Measurements from ENCODE around the gene PDXK. TPM values are rescaled to one million over a fixed set of nuclear protein-coding genes. Genes with fewer than 3 reads are reported as not detected.

PDXK gene
- total RNA-seq, 1 donor from 2014 or later: 22.4 TPM

- DNase-seq (ENCODE audit: low spot score in 2 of 2) (no peak), FAIRE-seq (no peak)
These were observed 20.9 kb downstream of the PDXK start for GRCh38 chr21:43739621-43740435.

DNA sequence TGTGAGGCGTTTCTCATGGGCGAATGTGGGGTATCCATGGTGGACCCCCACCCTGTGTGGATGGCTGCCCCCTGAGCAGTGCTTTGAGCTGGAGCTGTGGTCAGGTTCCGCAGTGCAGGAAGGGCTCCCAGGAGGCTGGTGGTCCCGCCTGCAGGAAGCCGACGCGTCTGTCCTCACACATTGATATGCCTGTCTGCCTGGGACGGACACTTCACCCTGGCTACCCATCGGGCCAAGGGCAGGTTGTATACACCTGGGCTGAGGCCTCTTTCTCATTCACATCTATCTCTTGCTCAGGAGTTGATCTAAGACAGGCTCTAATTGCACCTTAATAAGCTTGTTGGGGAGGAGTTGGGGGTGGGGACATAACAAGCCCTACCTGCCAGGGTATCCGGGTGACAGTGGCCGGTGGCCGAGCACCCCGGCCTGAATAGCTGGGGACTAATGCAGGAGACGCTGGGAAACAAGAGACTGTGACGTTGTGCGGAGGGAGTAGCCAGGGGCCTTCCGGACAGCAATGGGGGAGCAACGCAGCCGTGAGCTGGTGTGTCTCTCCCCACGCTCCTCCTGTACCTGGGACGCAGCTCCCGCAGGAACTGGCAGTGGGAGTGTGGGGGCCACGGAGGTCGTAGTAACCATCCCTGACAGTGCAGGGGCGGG is 21.7 kb downstream of the PDXK start:
- no peak for FAIRE-seq
- DNase-seq (ENCODE audit: low spot score in 2 of 2): peak; percentile 67 to 82

DNA sequence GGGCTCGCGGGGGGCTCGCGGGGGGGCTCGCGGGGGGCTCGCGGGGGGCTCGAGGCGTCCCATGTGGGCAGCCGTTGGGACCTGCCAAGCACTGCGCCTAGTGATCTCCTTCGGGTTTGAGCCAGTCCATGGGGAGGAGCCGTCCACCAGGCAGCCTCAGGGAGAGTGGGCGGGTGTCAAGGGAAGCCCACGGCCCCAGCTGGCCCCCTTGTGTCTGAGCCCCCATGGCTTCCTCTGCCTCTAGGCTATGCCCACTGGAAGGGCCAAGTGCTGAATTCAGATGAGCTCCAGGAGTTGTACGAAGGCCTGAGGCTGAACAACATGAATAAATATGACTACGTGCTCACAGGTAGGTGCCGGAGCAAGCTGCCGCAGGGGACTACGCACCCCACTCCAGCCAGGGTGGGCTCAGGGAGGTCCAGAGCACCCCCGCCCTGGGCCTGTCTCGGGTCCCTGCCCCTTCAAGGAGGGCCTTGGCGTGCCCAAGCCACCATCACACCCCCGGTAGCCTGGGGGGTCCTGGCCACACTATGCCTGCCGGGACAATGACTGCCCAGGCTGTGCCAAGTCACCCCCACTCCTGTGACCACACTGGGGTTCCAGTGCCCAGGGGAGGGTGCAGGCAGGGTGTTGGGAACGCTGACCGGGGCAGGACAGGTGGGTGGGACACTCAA is 22.6 kb downstream of the PDXK start:
- no peak for FAIRE-seq
- no peak for DNase-seq (ENCODE audit: low spot score in 2 of 2)

- no peak for DNase-seq (ENCODE audit: low spot score in 2 of 2)
- FAIRE-seq: no peak
These were observed 25.0 kb downstream of the PDXK start for GRCh38 chr21:43743947-43744346.

- DNase-seq (ENCODE audit: low spot score in 2 of 2) (no peak), FAIRE-seq (no peak)
These were observed 25.8 kb downstream of the PDXK start for GRCh38 chr21:43744725-43745124.

DNA sequence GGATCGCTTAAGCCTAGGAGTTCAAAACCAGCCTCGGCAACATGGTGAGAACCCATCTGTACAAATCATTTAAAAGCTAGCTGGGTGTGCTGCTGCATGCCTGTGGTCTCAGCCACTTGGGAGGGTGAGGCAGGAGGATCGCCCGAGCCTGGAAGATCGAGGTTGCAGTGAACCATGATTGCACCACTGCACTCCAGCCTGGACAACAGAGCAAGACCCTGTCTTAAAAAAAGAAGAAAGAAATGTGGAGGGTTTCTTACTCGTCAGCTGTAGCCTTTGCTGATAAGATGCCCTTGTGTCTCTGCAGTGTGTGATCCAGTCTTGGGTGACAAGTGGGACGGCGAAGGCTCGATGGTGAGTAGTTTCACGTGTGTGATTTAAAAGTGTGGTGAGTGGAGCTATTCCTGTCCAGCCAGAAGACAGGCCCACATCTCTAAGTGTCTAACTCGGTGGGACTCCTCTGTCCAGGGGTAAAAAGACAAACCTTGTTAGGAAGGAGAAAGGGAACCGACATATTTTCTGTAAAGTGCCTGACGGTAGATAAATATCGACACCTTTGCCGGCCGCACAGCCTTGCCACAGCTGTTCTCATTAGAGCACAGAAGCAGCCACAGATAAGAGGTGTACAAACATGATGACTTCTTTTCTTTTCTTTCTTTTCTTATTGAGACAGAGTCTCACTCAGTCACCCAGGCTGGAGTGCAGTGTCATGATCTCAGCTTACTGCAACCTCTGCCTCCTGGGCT is 27.0 kb downstream of the PDXK start:
- DNase-seq (ENCODE audit: low spot score in 2 of 2) (no peak), FAIRE-seq (no peak)

DNA sequence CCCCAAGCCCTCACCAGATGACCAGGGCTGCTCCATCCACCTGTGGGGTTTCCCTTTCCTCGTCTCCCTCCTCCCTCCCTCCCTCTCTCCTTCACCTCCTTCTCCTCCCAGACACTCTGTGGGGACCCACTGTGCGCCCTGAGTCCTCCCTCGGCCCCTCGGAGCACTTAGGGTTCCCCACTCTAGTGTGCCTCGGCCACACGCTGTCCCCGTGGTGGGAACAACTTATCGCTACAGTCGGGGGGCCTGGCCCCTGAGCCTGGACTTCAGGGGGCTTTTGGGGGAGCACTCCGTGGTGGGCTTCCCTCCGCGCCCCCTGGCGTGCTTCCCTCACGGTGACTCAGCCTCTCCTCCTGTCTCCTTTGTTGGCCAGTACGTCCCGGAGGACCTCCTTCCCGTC is 29.7 kb downstream of the PDXK start:
- DNase-seq (ENCODE audit: low spot score in 2 of 2): no peak
- no peak for FAIRE-seq

DNA sequence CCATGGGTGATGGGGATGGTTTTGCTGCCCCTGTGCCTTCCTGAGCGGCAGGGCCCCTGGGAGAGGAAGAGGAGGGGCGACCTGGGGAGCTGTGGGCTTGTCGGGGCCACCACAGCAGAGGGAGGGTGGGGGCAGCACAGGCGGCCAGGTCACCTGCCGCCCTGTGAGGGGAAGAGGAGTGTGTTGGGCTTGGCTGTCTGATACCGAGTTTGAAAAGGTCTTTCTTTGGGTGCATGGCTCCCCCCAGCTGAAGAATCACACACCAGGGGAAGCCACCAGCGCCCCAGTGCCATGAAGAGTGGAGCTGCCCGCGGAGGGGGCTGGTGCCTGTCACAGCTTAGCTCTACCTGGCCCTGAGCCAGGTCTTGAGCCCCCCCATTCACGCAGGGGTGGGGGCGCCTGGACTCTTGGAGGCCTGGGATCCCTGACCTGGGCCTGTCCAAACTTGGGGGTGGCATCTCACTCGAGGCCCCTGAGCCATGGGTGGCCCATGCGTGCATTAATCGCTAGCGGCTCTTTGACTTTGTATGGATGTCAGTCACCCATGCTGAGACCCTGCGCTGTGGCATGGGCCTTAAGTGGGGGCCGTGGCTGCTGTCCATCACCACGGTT is 30.8 kb downstream of the PDXK start:
- no peak for FAIRE-seq
- DNase-seq (ENCODE audit: low spot score in 2 of 2): no peak

GRCh38 chr21:43750339-43751033 is 31.6 kb downstream of the PDXK start:
- no peak for DNase-seq (ENCODE audit: low spot score in 2 of 2)
- no peak for FAIRE-seq

DNA sequence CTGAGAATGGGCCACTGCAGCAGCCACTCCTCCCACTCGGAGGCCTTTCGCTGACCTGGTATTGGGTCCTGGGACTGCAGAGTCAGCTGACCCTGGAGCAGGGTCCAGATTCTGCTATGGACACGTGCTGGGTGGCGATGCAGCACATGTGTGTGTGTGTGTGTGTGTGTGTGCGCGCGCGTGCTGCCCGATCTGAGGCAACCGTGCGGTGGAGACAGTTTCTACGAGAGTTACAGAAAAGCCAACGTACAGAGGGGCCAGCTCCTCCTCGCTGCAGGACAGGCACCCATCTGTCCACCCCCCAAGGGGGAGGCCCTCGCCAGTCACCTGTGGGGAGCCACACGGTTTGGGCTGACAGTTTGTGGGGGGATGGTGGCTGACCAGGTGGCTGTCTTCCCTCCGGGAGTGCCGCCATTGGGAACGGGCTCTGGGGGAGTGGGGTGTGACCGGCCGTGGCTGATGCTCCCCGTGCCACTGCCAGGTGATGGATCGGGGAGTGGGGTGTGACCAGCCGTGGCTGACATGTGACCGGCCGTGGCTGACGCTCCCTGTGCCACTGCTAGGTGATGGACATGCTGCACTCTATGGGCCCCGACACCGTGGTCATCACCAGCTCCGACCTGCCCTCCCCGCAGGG is 33.1 kb downstream of the PDXK start:
- FAIRE-seq: no peak
- DNase-seq (ENCODE audit: low spot score in 2 of 2): no peak

- FAIRE-seq (no peak), DNase-seq (ENCODE audit: low spot score in 2 of 2) (no peak)
These were observed 34.0 kb downstream of the PDXK start for GRCh38 chr21:43752758-43753438.

DNA sequence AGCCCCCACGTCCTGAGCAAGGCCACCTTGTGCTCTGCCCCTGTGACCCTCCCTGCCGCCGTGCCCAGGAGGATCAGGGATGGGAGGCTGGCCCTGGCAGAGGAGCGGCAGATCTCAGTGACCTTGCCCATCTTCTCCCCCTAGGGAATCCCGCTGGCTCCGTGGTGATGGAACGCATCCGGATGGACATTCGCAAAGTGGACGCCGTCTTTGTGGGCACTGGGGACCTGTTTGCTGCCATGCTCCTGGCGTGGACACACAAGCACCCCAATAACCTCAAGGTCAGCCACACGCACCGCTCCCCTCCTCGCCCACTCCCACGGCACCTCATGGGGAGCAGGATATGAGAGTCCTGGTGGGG is 34.5 kb downstream of the PDXK start:
- FAIRE-seq: no peak
- no peak for DNase-seq (ENCODE audit: low spot score in 2 of 2)

DNA sequence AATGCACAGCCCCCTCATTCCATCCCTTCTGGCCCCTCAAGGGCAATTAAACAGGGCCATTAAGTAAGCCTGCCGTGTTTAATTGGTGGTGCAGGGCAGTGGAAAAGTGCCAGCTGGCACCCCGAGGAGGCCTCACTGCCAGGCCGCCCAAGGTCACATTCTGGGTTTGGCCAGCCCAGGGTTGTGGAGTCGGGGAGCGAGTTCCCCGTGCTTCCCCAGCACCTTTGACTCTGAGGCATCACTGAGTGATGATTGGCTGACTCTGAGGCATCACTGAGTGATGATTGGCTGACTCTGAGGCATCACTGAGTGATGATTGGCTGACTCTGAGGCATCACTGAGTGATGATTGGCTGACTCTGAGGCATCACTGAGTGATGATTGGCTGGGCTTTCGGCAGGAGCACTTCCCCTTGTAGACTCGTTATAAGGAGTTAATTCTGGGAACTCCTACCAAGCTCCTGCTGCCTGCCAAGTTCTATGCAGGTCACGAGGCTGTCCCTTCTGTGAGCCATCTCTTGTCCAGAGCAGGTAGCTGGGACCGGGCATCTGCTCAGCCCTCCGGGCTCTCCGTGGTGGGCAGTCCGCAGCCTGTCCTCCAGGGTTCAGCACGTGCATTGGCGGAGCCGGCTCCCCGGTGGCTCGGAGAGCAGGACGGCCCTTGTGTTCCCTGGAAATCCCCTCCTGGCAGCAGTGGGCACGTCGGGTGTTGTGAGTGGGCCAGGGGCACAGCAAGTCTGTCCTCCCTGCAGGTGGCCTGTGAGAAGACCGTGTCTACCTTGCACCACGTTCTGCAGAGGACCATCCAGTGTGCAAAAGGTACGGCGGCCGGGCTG is 36.2 kb downstream of the PDXK start:
- DNase-seq (ENCODE audit: low spot score in 2 of 2) (no peak), FAIRE-seq (no peak)

DNA sequence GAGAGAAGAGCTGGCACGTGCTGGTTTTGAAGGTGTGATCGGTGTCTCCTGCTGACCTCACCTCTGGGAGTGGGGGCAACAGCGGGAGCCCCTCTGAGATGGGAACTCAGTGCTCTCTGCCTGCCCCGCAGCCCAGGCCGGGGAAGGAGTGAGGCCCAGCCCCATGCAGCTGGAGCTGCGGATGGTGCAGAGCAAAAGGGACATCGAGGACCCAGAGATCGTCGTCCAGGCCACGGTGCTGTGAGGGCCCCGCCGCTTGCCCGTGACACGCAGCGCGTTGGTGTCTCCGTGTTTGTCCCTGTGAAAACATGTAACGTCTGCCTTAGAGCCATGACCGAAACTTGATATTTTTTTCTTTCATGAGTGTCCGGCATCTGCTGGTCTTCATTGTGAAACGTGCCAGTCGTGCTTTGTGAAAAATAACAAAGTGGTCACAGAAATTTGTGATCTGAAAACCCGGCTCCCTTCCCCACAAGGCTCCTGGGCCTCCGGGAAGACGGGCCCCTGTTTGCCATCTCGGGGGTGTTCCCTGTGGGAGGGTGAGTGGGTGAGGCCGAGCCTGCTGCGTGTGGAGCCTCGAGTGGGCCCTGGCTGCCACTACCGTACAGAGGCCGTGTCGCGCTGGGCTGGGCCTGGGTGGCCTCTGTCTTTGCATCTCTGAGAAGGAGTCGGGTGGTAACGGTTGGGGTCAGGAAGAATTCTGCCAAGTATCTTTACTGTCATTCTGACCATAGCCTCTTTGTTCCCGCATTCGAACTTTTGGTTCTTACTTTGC is 37.1 kb downstream of the PDXK start:
- FAIRE-seq: no peak
- DNase-seq (ENCODE audit: low spot score in 2 of 2): no peak

DNA sequence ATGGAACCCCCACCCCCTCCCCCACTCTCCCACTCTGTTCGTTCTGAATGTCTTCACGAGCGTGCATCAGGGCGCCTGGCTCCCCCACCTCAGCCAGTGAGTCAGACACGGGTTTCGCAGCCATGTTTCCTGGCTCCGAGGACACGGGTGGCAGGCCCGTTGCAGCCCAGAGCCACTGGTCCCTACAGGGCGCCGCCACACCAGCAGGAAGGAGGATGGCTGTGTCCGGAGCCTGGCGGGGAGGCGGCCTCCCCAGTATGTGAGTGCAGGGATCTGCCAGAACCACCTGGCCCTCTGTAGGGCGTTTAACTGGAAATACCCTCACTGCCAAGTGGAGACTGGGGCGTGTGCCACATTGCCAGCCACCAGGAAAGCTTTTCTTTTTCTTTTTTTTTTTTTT is 38.7 kb downstream of the PDXK start:
- DNase-seq (ENCODE audit: low spot score in 2 of 2) (no peak), FAIRE-seq (no peak)

- DNase-seq (ENCODE audit: low spot score in 2 of 2) (no peak), FAIRE-seq (no peak)
These were observed 39.2 kb downstream of the PDXK start for GRCh38 chr21:43758111-43758641.

DNA sequence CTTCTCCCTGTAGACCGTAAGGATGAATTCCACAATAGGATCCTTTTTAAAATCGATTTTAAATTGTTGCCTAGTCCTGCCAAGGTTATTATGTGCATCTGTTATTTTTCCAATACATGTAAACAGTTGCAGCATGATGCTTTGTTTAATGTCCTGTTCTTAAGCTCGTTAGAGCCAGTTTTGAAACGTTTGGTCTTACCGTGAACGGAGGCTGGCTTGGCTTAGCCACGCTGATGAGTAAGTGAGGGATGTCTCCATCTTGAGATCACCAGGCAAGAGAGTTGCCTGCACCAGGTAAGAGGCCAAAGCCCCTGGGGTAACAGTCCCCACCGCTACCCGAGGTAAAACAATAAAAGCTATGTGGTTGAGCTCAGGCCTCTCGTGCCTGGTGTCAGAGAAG is 39.9 kb downstream of the PDXK start:
- FAIRE-seq (no peak), DNase-seq (ENCODE audit: low spot score in 2 of 2) (no peak)
